T-cell (primary cell): ENCODE measurements around the gene ODAD2. TPM values are rescaled to one million over a fixed set of nuclear protein-coding genes. Genes with fewer than 3 reads are reported as not detected.

Experiments
- ATAC-seq, 4 experiments: fragments of 200-7000 bp in 3 of 4; fragments of 150-1000 bp in 1 of 4; cut with Tn5 transposase; replicated peaks in 1 of 4; 1 replicate in 3 of 4; 2 replicates in 1 of 4; pipeline ENCODE4 v1.10.0; 2021; ENCODE audit warnings: moderate library complexity in 3 of 4, mild to moderate bottlenecking in 2 of 4, moderate number of reproducible peaks in 1 of 4
- CTCF ChIA-PET, 2 donors: fragments of 300-600 bp; sonication (Branson Sonifier 250); formaldehyde crosslinking; loops; one replicate each; lab custom pipeline; 2022; ENCODE audit warnings: antibody characterized with exemption in 2 of 2; lab: Charles Lee
- POLR2A ChIA-PET, 2 donors: fragments of 300-600 bp; sonication (Branson Sonifier 250); formaldehyde crosslinking; loops; one replicate each; lab custom pipeline; 2022; ENCODE audit warnings: antibody characterized with exemption in 2 of 2; lab: Charles Lee
- DNase-seq, 35 experiments: peaks; one replicate each; pipeline versions ENCODE4 v3.0.0 to v3.0.0-alpha.2; 2013 to 2023
- H3K27ac ChIP-seq: one replicate; pipeline ENCODE4 v1.5.1; 2013; ENCODE audit warnings: low read length
- H3K27me3 ChIP-seq, 2 experiments: replicated peaks in 1 of 2; 1 replicate in 1 of 2; 2 replicates in 1 of 2; pipeline versions ENCODE4 v1.6.1 to v1.7.0; 2013; ENCODE audit warnings: low read length in 1 of 2, mixed read lengths in 1 of 2; ENCODE audit not compliant: control insufficient read depth in 2 of 2, insufficient read depth in 2 of 2; ENCODE audit errors: extremely low read depth in 1 of 2
- H3K36me3 ChIP-seq, 2 donors: 1 replicate in 1 of 2; 2 replicates in 1 of 2; pipeline versions ENCODE4 v1.6.1 to v1.7.0; 2013; ENCODE audit warnings: low read length in 1 of 2; ENCODE audit not compliant: control insufficient read depth in 2 of 2, insufficient read depth in 1 of 2; ENCODE audit errors: extremely low read depth in 1 of 2
- H3K4me1 ChIP-seq, 2 experiments: 1 replicate in 1 of 2; 2 replicates in 1 of 2; pipeline versions ENCODE4 v1.6.1 to v1.7.0; 2013; ENCODE audit warnings: low read length in 2 of 2, mixed read lengths in 1 of 2; ENCODE audit not compliant: insufficient read depth in 2 of 2, control insufficient read depth in 1 of 2; ENCODE audit errors: extremely low read depth in 1 of 2
- H3K4me3 ChIP-seq, 2 donors: 1 replicate in 1 of 2; 2 replicates in 1 of 2; pipeline versions ENCODE4 v1.5.1 to v1.7.0; 2013; ENCODE audit warnings: mild to moderate bottlenecking in 2 of 2, low read length in 1 of 2, moderate library complexity in 1 of 2; ENCODE audit not compliant: control insufficient read depth in 1 of 2; ENCODE audit errors: extremely low read depth in 1 of 2
- H3K9me3 ChIP-seq: 2 replicates; pipeline ENCODE4 v1.7.0; 2013
- H3K27ac Mint-ChIP-seq, 2 donors: one replicate each; pipeline ENCODE4 v1.8.0; 2020 to 2021; ENCODE audit warnings: mild to moderate bottlenecking in 2 of 2, mixed read lengths in 2 of 2
- H3K27me3 Mint-ChIP-seq, 2 donors: one replicate each; pipeline ENCODE4 v1.8.0; 2021 to 2022; ENCODE audit warnings: mixed read lengths in 2 of 2
- H3K36me3 Mint-ChIP-seq: one replicate; pipeline ENCODE4 v1.8.0; 2021; ENCODE audit warnings: mixed read lengths
- H3K4me1 Mint-ChIP-seq, 3 donors: one replicate each; pipeline ENCODE4 v1.8.0; 2020 to 2022; ENCODE audit warnings: mixed read lengths in 3 of 3, mild to moderate bottlenecking in 1 of 3
- H3K4me3 Mint-ChIP-seq, 3 donors: one replicate each; pipeline ENCODE4 v1.8.0; 2020 to 2022; ENCODE audit warnings: mild to moderate bottlenecking in 3 of 3, mixed read lengths in 3 of 3, moderate library complexity in 3 of 3
- H3K9me3 Mint-ChIP-seq, 3 donors: one replicate each; pipeline ENCODE4 v1.8.0; 2020 to 2022; ENCODE audit warnings: mixed read lengths in 3 of 3
- WGBS: methylation state at CpG from one replicate; pipeline ENCODE4 v1.1.5; 2013; ENCODE audit warnings: missing lambda C conversion rate; ENCODE audit not compliant: insufficient coverage; 5-methylcytosine and 5-hydroxymethylcytosine counted together
- total RNA-seq, 35 experiments: library from RNA in 6 of 35; stranded (reverse) in 6 of 35; fragments of 120-200 nt in 1 of 35; gene quantifications; one replicate each; pipeline versions ENCODE4 v1.2.1 to v1.2.4 and lab custom pipeline; 2013 to 2026

The ODAD2 gene
- total RNA-seq, 5 donors from 2014 or later (not counting 1 experiment from before 2014, with no cell fraction given): 0.20 to 0.33 TPM; not detected in 3

GRCh38 chr10:27949528-27950241 is 49.2 kb downstream of the ODAD2 start:
- H3K4me1 ChIP-seq: no peaks in the 10 kb centered on the region
- no peaks in the 10 kb centered on the region for H3K9me3 Mint-ChIP-seq
- H3K9me3 ChIP-seq: no peaks in the 10 kb centered on the region
- DNase-seq (no peak), ATAC-seq (no peak)
- ChIA-PET CTCF (no interaction called here), POLR2A (no interaction called here)
- H3K27me3 ChIP-seq: peaks cover 0 to 3% of the 10 kb centered on the region in 2 experiments
- 82% methylated on average over 9 of the region's 9 CpGs for WGBS
- H3K27ac ChIP-seq: no peak overlapping the region
- H3K4me3 ChIP-seq: no peak overlapping the region
- no peaks in the 10 kb centered on the region for H3K4me1 Mint-ChIP-seq
- H3K36me3 Mint-ChIP-seq: no peaks in the 10 kb centered on the region
- no peaks in the 10 kb centered on the region for H3K36me3 ChIP-seq
- H3K27me3 Mint-ChIP-seq: peaks cover 0 to 5% of the 10 kb centered on the region in 2 donors
- no peak overlapping the region for H3K4me3 Mint-ChIP-seq
- H3K27ac Mint-ChIP-seq: no peak overlapping the region

GRCh38 chr10:27948186-27948585 is 50.7 kb downstream of the ODAD2 start:
- Mint-ChIP-seq H3K27ac (no peak overlapping the region), H3K9me3 (no peaks in the 10 kb centered on the region), H3K4me1 (no peaks in the 10 kb centered on the region), H3K4me3 (no peak overlapping the region), H3K36me3 (no peaks in the 10 kb centered on the region), H3K27me3 (peaks cover 0 to 7% of the 10 kb centered on the region in 2 donors)
- H3K27ac ChIP-seq: no peak overlapping the region
- H3K4me3 ChIP-seq: no peak overlapping the region
- WGBS: no CpG with 5 or more reads among the region's 1 CpG
- H3K9me3 ChIP-seq: no peaks in the 10 kb centered on the region
- H3K36me3 ChIP-seq: no peaks in the 10 kb centered on the region
- ATAC-seq (no peak), DNase-seq (no peak)
- ChIA-PET CTCF (no interaction called here), POLR2A (no interaction called here)
- H3K4me1 ChIP-seq: no peaks in the 10 kb centered on the region
- peaks cover 0 to 6% of the 10 kb centered on the region in 2 experiments for H3K27me3 ChIP-seq

DNA sequence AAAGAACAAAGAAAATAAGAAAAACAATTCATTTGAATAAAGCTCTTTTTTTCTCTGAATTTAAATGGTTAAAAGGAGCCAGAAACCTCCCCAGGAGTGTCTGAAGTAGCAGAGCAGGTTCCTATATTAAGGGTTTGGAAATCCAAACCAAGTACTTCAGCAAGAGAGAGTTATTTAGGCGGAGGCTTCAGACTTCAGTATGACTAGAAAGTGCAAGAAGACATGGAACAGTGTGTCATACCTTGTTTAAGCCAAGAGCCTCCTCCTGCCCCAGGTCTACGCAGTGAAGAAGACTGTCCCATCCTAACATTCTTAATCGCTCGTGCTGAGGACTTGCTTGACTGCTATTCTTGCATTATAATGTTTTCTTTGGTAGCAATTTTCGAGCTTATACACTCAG is 51.3 kb downstream of the ODAD2 start:
- H3K4me1 ChIP-seq: no peaks in the 10 kb centered on the region
- no peak overlapping the region for H3K4me3 Mint-ChIP-seq
- POLR2A ChIA-PET: no interaction called here
- H3K36me3 ChIP-seq: no peaks in the 10 kb centered on the region
- H3K27me3 ChIP-seq: peaks cover 0 to 6% of the 10 kb centered on the region in 2 experiments
- H3K36me3 Mint-ChIP-seq: no peaks in the 10 kb centered on the region
- no peaks in the 10 kb centered on the region for H3K4me1 Mint-ChIP-seq
- ATAC-seq (no peak), DNase-seq (no peak)
- no peaks in the 10 kb centered on the region for H3K9me3 Mint-ChIP-seq
- no peak overlapping the region for H3K27ac Mint-ChIP-seq
- 100% methylated on average over 1 of the region's 5 CpGs for WGBS
- CTCF ChIA-PET: no interaction called here
- no peak overlapping the region for H3K27ac ChIP-seq
- peaks cover 6 to 7% of the 10 kb centered on the region in 2 donors for H3K27me3 Mint-ChIP-seq
- H3K4me3 ChIP-seq: no peak overlapping the region
- H3K9me3 ChIP-seq: no peaks in the 10 kb centered on the region

DNA sequence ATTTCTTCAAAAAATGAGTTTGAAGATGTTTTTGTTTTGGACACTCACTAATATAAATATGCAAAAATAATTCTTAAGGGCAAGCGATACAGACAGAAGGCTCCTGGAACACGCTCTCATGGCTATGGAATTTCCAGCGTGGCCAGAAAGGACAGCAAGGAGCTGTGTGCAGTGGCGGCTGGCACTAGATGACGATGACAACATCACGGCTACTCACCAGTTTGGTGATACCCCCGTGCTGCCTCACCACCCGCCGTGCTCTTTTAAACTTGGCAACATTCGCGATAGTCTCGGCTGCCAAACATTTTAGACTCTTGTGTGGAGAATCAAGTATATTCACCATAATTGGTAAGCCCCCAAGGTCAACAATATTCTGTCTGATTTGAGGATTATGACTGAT is 54.9 kb downstream of the ODAD2 start:
- DNase-seq: no peak
- Histone ChIP-seq H3K9me3 (no peaks in the 10 kb centered on the region), H3K36me3 (no peaks in the 10 kb centered on the region), H3K4me3 (no peak overlapping the region), H3K27ac (no peak overlapping the region), H3K4me1 (no peaks in the 10 kb centered on the region), H3K27me3 (peaks cover 0 to 3% of the 10 kb centered on the region in 2 experiments)
- H3K4me3 Mint-ChIP-seq: no peak overlapping the region
- POLR2A ChIA-PET: no interaction called here
- H3K27ac Mint-ChIP-seq: no peak overlapping the region
- ATAC-seq: no peak
- H3K9me3 Mint-ChIP-seq: no peaks in the 10 kb centered on the region
- peaks cover 6 to 11% of the 10 kb centered on the region in 2 donors for H3K27me3 Mint-ChIP-seq
- no peaks in the 10 kb centered on the region for H3K4me1 Mint-ChIP-seq
- H3K36me3 Mint-ChIP-seq: no peaks in the 10 kb centered on the region
- CTCF ChIA-PET: interaction anchor here in 1 of 2 donors (0.6 kb wide), 1 partner anchor 265 kb away, joined by 3 read pairs; no protein-coding TSS in a partner anchor
- 97% methylated on average over 6 of the region's 12 CpGs for WGBS

DNA sequence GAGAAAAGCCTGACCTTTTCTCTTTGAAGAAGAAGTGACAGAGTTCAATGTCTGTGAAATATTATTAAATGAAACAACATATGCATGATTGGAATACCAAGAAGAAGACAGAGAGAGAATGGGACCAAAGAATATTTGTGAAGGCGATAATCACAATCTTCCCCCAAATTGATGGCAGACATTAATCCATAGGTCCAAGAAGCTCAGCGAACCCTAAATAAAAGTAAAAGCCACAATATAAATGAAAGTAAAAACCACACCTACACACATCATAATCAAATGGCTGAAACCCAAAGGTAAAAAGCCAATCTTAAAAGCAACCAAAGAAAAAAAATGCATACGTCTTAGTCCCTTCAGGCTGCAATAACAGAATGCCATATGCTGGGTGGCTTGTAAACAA is 84.0 kb downstream of the ODAD2 start:
- Histone ChIP-seq H3K27ac (no peak overlapping the region), H3K36me3 (no peaks in the 10 kb centered on the region), H3K4me1 (peaks cover 0 to 3% of the 10 kb centered on the region in 2 experiments), H3K4me3 (no peak overlapping the region), H3K9me3 (no peaks in the 10 kb centered on the region), H3K27me3 (no peaks in the 10 kb centered on the region)
- ChIA-PET CTCF (no interaction called here), POLR2A (no interaction called here)
- Mint-ChIP-seq H3K36me3 (no peaks in the 10 kb centered on the region), H3K27me3 (peaks cover 12 to 13% of the 10 kb centered on the region in 2 donors), H3K4me1 (no peaks in the 10 kb centered on the region), H3K27ac (no peak overlapping the region), H3K4me3 (no peak overlapping the region), H3K9me3 (peaks cover 0 to 7% (median 3%) of the 10 kb centered on the region in 3 donors)
- WGBS: 60% methylated on average over 1 of the region's 3 CpGs
- ATAC-seq (no peak), DNase-seq (no peak)

GRCh38 chr10:27912231-27912630 is 86.6 kb downstream of the ODAD2 start:
- no peaks in the 10 kb centered on the region for H3K4me1 Mint-ChIP-seq
- ChIA-PET POLR2A (no interaction called here), CTCF (no interaction called here)
- no peak for DNase-seq
- Histone ChIP-seq H3K36me3 (no peaks in the 10 kb centered on the region), H3K4me1 (peaks cover 0 to 3% of the 10 kb centered on the region in 2 experiments), H3K27ac (no peak overlapping the region), H3K4me3 (no peak overlapping the region), H3K9me3 (no peaks in the 10 kb centered on the region), H3K27me3 (no peaks in the 10 kb centered on the region)
- peaks cover 12 to 13% of the 10 kb centered on the region in 2 donors for H3K27me3 Mint-ChIP-seq
- WGBS: no CpG with 5 or more reads among the region's 3 CpGs
- H3K4me3 Mint-ChIP-seq: no peak overlapping the region
- peaks cover 0 to 7% (median 3%) of the 10 kb centered on the region in 3 donors for H3K9me3 Mint-ChIP-seq
- H3K36me3 Mint-ChIP-seq: no peaks in the 10 kb centered on the region
- ATAC-seq: no peak
- H3K27ac Mint-ChIP-seq: no peak overlapping the region
